ENCODE results near the gene MALRD1.

The MALRD1 gene

DNA sequence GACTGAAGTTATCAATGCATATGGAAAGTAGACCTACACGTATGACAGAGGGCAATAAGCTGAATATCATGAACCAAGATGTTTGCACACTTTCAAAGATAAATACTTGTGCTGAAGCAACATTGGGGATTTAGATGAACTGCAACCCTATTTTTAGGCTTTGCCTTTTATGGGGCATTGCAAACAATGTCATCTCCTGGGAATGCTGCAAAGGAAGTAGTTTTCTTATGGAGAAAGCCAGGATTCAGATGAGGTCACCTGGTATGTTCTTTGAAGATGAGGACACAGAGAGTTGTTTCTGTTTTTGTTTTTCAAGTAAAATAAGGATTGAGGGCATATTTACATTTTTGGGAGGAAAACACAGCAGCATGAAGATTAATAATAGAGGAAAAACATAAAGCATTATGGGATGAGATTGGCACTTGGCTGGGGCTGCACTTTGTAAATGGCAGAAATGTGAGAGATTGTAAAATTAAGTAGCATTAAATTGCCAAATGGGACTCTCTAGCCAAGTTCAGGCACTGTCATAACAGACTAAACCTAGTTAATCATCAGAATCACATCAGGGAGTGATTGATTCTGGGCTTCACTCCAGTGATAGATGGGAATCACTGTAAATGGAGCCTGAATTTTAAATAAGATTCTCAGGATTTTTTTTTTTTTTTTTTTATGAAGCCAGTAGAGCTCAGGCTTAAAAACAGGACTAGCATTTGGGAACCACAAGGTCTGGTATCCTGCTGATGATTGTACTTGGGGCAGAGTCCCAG lies 63.1 kb downstream of the MALRD1 start:
- DNase-seq (ENCODE audit: low spot score) = no peak

DNA sequence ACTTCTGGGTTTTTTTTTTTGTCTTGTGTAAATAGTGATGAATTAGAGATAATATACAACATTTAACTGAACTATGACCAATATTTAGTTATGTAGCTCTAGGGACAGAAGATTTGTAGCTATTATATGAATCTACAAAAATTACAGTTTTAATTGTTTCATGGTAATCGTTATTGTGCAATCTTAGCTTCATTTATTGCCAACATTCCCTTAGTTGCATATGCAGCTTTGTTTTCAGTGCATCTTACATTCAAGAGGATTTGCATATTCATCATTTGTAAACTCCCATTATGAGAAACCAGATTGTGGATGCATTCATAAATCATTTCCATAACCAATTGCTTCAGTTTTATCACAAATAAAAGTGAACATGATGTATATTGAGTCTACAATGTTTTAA lies 68.8 kb downstream of the MALRD1 start:
- no peak for DNase-seq (ENCODE audit: low spot score)

DNA sequence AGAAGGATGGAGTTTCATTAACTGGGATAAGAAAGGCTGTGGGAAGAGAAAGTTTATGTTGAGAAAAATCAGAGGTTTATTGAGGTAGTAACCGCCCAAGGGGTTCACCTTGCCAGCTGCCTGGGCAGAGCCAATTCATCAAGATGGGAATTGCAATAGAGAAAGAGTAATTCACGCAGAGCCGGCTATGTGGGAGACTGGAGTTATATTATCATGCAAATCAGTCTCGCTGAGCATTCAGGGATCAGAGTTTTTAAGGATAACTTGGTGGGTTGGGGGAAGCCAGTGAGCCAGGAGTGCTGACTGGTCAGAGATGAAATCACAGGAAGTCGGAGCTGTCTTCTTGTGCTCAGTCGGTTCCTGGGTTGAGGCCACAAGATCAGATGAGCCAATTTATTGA lies 70.6 kb downstream of the MALRD1 start:
- DNase-seq (ENCODE audit: low spot score) = no peak

DNA sequence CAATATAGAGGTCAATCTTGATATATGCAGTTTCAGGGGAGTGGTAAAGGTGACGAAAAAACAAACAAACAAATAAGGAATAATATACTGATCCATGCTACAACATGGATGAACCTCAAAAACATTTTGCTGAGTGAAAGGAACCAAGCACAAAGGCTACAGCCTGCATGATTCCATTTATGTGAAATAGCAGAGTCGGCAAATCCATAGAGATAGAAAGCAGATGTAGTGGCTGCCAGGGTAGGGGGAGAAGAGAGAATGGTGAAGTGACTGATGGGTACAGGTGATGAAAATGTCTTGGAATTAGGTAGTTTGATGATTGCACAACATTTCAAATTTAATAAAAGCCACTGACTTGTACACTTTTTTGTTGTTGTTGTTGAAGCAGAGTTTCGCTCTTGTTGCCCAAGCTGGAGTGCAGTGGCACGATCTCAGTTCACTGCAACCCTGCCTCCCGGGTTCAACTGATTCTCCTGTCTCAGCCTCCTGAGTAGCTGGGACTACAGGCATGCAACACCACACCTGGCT lies 71.8 kb downstream of the MALRD1 start:
- DNase-seq (ENCODE audit: low spot score) = no peak

DNA sequence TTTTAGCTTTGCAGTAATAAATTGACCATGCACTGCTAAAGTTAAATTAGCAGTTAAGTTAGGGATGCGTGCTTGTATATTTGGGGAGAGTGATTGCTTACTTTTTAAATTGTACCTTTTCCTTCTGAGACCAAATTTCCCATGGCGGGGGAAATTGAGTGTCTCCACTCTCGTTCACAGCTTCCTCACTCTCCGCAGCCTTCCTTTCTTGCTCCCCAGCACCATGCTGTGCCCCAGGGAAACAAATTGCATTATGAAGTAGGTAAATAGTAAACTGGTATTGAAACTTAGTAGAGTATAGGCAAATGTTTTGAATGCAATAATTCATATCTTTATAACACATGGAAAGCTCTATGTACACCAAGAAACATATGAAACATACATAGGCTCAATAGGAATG lies 85.4 kb downstream of the MALRD1 start:
- no peak for DNase-seq (ENCODE audit: low spot score)

DNA sequence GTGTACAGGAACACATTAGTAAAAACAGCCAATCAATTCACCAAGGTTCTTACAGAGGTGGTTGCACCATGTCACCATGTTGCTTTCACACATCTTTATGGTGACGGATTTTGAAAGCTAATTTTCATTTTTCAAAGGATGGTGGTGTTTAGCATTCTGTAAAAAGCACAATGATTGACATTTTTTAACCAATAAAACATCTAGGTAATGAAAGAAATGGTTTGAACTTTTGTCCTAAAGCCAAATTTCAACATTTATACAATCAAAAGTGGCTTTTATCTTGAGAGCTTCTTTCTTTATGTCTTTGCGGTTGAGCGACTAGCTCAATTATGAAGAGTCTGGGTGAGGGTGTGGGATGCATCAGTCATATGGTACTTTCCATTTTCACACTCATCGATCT lies 94.4 kb downstream of the MALRD1 start:
- DNase-seq (ENCODE audit: low spot score) = no peak

DNA sequence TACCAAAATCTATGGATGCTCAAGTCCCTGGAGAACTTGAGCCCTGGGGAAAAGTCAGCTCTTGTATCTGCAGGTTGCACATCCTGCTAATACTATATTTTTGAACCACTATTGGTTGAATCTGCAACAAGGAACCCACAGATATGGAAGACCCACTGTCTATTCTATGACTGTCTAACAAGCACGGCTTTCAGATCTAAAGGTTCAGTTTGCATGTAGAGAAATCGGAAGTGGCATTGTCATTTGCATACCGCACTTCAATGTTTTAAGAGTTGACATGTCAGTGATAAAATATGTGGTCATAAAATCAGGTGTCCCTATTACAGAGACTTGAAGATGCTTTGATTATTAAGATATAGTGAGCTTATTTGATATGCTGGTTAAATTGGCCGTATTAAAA lies 95.6 kb downstream of the MALRD1 start:
- no peak for DNase-seq (ENCODE audit: low spot score)

DNA sequence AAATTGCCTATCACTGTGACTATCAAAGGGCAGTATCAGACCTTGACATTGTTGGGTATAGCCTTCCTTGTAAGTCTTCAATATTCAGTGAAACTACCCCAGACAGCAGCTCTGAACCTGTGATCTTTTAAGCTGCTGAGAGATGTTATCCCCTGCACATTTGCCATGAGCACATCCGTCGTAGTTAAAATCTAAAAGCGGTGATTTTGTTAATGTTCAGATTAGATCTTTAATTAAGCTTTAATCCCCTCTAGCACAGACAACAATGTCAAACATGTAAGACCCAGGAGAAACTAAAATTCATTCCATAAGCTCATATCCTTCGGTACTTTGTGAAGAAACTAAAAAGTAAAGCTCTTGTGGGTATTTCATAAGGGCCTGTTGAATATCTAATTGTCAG lies 105.8 kb downstream of the MALRD1 start:
- no peak for DNase-seq (ENCODE audit: low spot score)

DNA sequence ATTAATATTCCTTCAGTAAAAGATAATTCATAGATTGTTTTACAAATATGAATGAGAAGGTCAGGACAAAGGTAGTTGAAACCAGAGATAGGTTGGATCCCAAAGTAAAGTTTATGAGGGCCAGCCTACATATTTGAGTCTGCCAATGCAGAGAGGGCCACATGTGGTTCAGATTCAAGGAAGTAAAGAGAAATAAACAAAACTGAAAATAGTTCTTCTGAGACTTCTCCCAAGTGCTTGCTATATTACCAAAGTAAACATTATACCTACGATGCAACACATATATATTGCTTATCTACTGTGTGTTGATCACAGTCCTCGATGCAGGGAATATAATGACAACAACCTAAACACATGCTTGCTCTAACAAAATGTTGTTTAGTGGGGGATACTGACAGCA lies 109.8 kb downstream of the MALRD1 start:
- DNase-seq (ENCODE audit: low spot score) = no peak

DNA sequence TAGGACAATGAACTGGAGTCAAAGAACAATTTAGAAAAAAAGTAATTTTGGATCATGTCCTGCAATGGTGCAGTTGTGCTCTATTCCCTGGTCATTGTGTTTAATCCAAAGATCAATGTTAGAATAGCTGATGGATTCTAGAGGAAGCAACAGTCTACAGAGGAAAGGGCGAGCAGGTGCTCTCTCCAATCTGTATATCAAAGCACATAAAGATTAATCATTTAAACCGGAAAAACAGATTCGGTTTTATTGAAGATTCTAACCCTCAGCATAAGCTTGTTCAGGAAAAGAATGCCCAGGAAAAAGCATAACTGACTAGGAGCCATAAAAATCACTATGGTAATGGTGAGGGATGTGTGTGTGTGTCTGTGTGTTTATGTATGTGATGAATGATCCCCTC lies 110.3 kb downstream of the MALRD1 start:
- no peak for DNase-seq (ENCODE audit: low spot score)

DNA sequence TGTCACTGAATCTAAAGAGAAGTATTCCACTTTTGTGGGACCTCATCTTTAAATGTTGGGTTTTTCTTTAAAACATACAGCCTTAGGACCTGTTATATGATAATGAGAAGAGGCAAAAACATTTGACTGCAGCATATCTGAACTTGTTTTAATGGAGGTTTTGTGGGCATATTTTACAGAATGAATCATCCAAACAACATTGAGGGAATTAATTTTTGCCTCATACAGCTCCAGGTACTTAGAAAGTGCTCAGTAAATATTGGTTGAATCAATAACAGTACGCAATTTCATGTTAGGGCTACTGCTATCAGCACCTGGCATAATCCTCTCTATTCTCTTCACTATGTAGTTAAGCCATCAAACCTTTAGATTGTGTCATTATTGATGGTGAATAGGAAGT lies 115.9 kb downstream of the MALRD1 start:
- no peak for DNase-seq (ENCODE audit: low spot score)

DNA sequence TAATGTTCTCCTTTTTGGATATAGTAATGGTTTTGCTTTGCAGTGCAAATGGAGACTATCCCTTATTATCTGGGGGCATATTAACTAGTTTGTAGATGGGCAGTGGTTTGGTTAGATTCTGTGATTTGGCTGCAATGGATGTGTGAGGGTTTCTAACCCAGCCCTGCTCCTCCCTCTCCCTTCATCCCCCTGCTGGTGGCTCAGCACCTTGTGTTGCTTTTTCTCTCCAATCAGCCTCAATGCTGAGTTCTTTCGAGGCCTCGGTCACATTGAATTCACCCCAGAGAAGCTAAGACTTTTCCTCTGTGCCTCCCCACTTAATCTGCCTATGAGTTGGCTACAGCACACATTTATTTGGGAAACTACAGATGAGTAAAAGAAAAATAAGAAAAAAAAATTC lies 120.0 kb downstream of the MALRD1 start:
- DNase-seq (ENCODE audit: low spot score) = no peak

DNA sequence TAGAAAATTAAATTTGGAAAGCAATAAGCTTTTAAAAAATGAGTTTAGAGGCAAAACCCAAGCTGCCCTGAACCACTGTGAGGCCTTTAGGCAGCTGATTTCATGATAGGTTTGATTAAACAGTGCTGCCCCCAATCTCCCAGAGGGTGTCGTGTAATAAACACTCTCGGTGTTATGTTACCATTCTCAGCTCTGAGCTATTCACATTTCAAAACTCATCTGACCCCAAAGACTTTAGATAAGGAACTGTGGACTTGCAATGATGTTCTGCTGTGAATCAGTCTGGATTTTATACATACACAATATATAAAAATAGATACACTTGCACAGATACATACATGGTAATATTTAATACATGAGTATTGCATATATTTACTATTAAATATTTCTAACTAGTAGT lies 120.4 kb downstream of the MALRD1 start:
- no peak for DNase-seq (ENCODE audit: low spot score)

DNA sequence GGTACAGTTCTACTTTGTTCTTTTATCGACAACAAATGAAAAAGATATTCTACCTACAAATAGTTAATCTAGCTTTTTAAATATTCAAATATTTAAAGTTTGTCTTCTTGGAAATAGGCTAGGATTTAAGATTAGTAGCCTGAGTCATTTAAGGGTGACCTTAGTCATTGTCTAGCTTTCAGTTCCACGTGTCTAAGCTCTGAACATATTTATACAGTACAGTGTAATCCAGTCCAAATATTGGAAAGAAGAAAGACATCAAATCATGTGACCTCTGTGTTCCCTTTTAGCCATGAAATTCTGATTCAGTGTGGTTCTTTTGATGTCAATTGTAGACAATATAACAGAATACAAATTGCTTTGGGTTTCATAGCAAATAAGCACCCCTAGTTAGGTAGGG lies 121.1 kb downstream of the MALRD1 start:
- DNase-seq (ENCODE audit: low spot score) = no peak

DNA sequence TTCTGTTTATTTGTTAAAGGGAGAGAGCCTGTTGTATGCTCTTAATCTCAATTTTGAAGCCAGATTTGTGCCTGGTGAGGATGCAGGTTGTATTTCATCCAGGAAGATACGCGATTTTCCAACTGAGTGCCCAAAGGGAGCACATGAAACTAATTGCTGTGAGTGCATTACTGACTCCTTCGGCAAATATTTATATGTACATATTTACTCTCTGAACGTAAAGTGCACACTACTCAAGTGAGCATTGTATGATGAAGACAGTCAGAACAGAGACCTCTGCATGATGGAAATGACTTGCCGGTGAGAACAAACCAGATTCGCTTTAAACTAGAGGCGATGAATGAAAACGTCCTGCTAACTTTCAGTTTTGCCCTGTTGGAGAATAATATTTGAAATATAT lies 130.1 kb downstream of the MALRD1 start:
- DNase-seq (ENCODE audit: low spot score) = no peak

DNA sequence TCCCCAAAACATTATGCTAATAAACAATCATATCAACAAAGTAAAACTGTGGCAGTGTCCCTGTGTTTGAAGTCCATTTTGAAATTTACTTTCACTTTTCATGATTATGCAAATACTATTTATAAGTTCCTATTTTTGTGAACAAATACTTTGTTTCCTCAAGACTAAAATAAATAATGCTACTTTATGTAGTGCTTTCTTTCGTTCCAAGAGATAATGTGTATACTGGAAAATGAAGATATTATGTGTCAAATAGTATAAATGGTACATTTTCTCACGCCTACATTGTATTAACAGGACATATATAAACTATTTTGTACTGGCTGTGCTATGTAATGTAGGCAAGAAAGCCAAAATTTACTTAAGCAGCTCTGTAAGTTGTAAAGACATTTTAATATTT lies 136.3 kb downstream of the MALRD1 start:
- no peak for DNase-seq (ENCODE audit: low spot score)

DNA sequence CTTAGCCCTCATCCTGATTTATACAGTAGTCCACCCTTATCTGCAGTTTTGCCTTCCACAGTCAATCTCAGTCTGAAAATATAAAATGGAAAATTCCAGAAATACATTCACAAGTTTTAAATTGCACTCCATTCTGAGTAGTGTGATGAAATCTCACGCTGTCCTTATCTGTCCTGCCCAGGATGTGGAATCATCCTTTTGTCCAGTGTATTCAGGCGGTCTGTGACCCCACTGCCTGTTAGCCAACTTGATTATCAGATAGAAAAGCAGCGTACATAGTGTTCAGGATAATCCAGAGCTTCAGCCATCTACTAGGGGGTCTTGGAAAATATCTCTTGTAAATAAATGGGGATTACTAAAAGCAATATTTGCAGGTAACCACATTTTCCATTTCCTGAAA lies 146.3 kb downstream of the MALRD1 start:
- DNase-seq (ENCODE audit: low spot score) = no peak

DNA sequence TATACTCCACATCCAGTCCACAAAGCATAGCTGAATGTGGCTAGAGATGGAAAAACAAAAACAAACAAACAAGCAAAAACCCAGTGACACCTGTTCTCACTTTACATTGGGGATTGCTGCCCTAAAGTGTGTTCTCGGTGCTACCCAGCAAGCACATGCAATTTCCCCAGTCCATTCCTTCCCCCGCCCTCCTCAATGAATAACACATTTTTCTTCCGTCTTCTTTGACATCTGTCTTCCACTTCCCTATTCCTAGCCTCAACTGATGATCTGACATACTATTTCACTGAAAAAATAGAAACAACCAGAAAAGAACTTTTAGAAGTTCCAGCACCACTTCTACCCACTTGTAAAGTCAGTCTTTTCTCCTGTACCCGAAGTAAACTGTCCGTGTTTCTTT lies 147.1 kb downstream of the MALRD1 start:
- no peak for DNase-seq (ENCODE audit: low spot score)

DNA sequence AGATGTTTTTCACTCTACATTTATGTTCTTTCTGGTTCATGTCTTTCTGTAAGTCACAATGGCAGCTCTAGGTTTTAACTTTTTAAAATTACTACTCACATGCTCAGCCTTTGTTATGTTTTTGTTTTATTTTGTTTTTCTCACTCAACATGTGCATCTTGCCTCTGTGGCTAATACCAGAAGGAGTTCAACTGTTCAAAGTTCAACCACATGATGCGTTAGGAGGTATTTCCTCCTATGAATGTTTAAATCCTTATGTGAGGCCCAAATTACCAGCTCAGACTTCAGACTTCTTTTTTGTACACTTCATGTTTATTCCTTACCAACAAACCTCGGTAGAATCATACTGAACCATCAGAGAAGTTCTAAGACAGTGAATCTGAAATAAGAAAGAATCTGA lies 151.6 kb downstream of the MALRD1 start:
- DNase-seq (ENCODE audit: low spot score) = no peak

DNA sequence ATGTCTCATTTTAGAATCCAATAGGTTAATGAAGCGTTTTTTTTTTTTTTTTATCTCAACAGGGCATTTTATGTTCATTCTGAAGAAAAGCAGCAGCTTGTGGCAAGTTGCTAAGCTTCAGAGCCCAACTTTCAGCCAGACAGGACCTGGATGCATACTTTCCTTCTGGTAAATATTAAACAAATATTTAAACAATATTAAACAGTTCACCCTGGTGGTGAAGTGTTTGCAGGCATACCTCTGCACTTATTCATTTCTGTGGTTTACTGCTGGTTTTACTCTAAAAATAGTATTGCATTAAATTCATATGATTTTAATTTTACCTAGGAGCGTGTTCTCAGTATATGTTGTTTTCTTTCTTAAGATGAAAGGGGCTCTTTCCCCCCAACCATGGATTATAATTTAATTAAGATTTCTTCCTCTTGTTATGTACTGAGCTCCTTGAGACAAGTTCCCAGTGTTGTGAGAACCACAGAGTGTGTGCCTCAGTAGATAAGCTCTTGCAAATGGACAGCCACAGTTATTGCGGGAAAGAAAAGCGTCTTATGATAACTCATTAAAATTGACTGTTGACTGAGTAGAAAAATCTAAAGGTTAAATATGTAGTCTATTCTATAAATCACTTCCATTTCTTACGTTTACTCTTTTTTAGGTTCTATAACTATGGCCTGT lies 155.8 kb downstream of the MALRD1 start:
- DNase-seq (ENCODE audit: low spot score) = no peak

DNA sequence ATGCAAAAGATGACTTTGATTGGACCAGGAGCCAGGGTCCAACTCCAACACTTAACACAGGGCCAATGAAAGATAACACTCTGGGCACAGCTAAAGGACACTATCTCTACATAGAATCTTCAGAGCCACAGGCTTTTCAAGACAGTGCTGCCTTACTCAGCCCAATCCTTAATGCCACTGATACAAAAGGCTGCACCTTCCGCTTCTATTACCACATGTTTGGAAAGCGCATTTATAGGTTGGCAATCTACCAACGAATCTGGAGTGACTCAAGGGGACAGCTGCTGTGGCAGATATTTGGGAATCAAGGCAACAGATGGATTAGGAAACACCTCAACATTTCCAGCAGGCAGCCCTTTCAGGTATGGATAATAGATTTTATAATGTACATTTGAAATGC lies 160.7 kb downstream of the MALRD1 start:
- DNase-seq (ENCODE audit: low spot score) = no peak

DNA sequence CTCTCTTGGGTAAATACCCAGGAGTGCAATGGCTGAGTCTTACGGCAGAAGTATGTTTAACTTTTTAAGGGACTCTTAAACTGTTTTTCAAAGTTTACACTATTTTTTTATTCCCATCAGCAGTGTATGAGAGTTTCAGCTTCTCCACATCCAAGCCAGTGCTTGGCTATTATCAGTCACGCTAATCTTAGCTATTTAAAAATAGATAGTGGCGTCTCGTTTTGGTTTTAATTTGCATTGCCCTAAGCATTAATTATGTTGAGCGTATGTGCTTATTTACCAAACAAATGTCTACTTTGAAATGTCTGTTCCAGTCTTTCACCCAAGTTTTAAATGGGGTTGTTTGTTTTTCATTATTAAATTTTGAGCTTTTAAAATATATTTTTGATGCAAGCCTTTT lies 164.0 kb downstream of the MALRD1 start:
- no peak for DNase-seq (ENCODE audit: low spot score)

DNA sequence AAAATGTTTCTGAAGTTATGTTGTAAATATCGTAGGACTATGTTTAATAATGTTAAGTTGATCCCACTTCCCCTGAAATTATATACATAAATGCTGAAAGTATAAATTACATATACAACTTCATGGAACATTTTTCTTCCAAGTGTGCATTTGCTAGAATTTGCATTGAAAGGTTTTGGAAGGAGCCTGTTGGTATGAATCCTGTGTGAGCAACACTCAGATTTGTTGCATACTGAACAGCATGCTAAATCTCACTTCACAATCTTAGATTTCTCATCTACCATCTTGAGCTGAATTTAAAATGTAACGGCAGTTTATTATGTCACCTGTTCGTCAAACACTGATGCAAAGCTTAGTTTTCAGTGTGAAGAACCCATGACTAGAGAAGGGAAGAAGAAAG lies 172.6 kb downstream of the MALRD1 start:
- no peak for DNase-seq (ENCODE audit: low spot score)

DNA sequence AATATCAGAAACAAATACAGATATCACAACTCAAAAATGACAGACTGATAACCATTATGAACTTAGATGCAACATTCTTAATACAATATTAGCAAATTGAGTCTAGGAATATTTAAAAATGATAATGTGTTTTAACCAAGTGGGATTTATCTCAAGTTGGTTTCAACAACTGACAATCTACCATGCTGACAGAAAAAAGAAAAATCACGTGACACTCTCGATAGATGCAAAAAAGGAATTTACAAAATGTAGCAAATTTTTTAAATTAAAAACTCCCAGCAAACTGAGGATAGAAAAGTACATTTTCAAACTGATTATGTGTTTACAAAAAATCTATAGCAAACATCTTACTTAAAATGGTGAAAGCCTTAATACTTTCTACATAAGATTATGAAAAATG lies 177.4 kb downstream of the MALRD1 start:
- no peak for DNase-seq (ENCODE audit: low spot score)
